Neural cell (in vitro differentiated cells): ENCODE results near the gene GATM. TPM values are rescaled to one million over a fixed set of nuclear protein-coding genes. Genes with fewer than 3 reads are reported as not detected.

Source experiments
- H2AFZ ChIP-seq: fragments of 200-600, 300-800 bp; sonication (generic), shearing (Covaris generic); 2 replicates; pipeline ENCODE4 v1.6.0; 2014; ENCODE audit warnings: low read depth, mild to moderate bottlenecking, antibody characterized with exemption, low read length, moderate library complexity
- H3F3A ChIP-seq: fragments of 200-600 bp; shearing (Covaris generic); 2 replicates; pipeline ENCODE4 v1.6.1; 2016; ENCODE audit warnings: mild to moderate bottlenecking, moderate library complexity, mixed read lengths, antibody characterized with exemption, low read length; ENCODE audit not compliant: insufficient read depth, poor library complexity, severe bottlenecking
- H3K27ac ChIP-seq: fragments of 200-600, 300-800 bp; sonication (generic), shearing (Covaris generic); 2 replicates; pipeline ENCODE4 v1.5.1; 2014; ENCODE audit warnings: mild to moderate bottlenecking, low read length, moderate library complexity
- H3K27me3 ChIP-seq: fragments of 300-800, 200-600 bp; sonication (generic), shearing (Covaris generic); 2 replicates; pipeline ENCODE4 v1.6.0; 2014; ENCODE audit warnings: mild to moderate bottlenecking, low read depth, low read length, moderate library complexity; ENCODE audit not compliant: insufficient read depth
- H3K36me3 ChIP-seq: fragments of 300-800, 200-600 bp; sonication (generic), shearing (Covaris generic); 2 replicates; pipeline ENCODE4 v1.5.1; 2014; ENCODE audit warnings: mild to moderate bottlenecking, antibody characterized with exemption, low read length, moderate library complexity; ENCODE audit not compliant: insufficient read depth
- H3K4me2 ChIP-seq: fragments of 300-800, 200-600 bp; sonication (generic), shearing (Covaris generic); 2 replicates; pipeline ENCODE4 v1.6.0; 2014; ENCODE audit warnings: mild to moderate bottlenecking, low read length
- H3K4me3 ChIP-seq: fragments of 300-800, 200-600 bp; sonication (generic), shearing (Covaris generic); 2 replicates; pipeline ENCODE4 v1.5.1; 2014; ENCODE audit warnings: mild to moderate bottlenecking, low read length, moderate library complexity
- H3K79me2 ChIP-seq: fragments of 200-600 bp; shearing (Covaris generic); replicated peaks from 2 replicates; pipeline ENCODE4 v1.6.0; 2014; ENCODE audit warnings: mild to moderate bottlenecking, low read length, moderate library complexity; ENCODE audit not compliant: insufficient read depth
- H3K9ac ChIP-seq: fragments of 300-800, 200-600 bp; sonication (generic), shearing (Covaris generic); 2 replicates; pipeline ENCODE4 v1.6.1; 2016; ENCODE audit warnings: mild to moderate bottlenecking, low read length, mixed read lengths
- H3K9me2 ChIP-seq: fragments of 200-600 bp; shearing (Covaris generic); 2 replicates; pipeline ENCODE4 v1.6.1; 2016; ENCODE audit warnings: mild to moderate bottlenecking, low read length, mixed read lengths; ENCODE audit not compliant: insufficient read depth
- H3K9me3 ChIP-seq: fragments of 200-600, 300-800 bp; sonication (generic), shearing (Covaris generic); 2 replicates; pipeline ENCODE4 v1.6.1; 2016; ENCODE audit warnings: mild to moderate bottlenecking, mixed run types, low read length, moderate library complexity, mixed read lengths
- H4K20me1 ChIP-seq: fragments of 200-600 bp; shearing (Covaris generic); 2 replicates; pipeline ENCODE4 v1.6.1; 2016; ENCODE audit warnings: mild to moderate bottlenecking, mixed run types; ENCODE audit not compliant: insufficient read depth
- EP300 ChIP-seq: fragments of 450-650 bp; conservative IDR thresholded peaks from 2 replicates; pipeline ENCODE4 v1.6.1; 2014; ENCODE audit warnings: antibody characterized with exemption, mild to moderate bottlenecking, moderate library complexity; ENCODE audit not compliant: poor library complexity, severe bottlenecking
- EZH2 ChIP-seq: fragments of 200-600, 300-800 bp; shearing (Covaris generic), sonication (generic); IDR thresholded peaks from 2 replicates; pipeline ENCODE4 v1.6.1; 2014; ENCODE audit warnings: antibody characterized with exemption, low read length, borderline replicate concordance, mild to moderate bottlenecking; ENCODE audit not compliant: insufficient read depth, poor library complexity, severe bottlenecking
- MXI1 ChIP-seq: fragments of 450-650 bp; conservative IDR thresholded peaks from 2 replicates; pipeline ENCODE4 v1.6.1; 2014; ENCODE audit warnings: antibody characterized with exemption, mild to moderate bottlenecking; ENCODE audit not compliant: poor library complexity, severe bottlenecking
- POLR2AphosphoS5 ChIP-seq: IDR thresholded peaks from 2 replicates; pipeline ENCODE4 v1.6.1; 2012
- RAD21 ChIP-seq: fragments of 450-650 bp; conservative IDR thresholded peaks from 2 replicates; pipeline ENCODE4 v1.6.1; 2014; ENCODE audit warnings: antibody characterized with exemption, mild to moderate bottlenecking, moderate library complexity
- SMC3 ChIP-seq: fragments of 450-650 bp; conservative IDR thresholded peaks from 2 replicates; pipeline ENCODE4 v1.6.1; 2014; ENCODE audit warnings: antibody characterized with exemption, mild to moderate bottlenecking, moderate library complexity; ENCODE audit not compliant: poor library complexity
- TAF1 ChIP-seq: IDR thresholded peaks from 2 replicates; pipeline ENCODE4 v1.6.1; 2012; ENCODE audit warnings: low read depth
- polyA plus RNA-seq: library from polyadenylated mRNA; depleted of rRNA; stranded (reverse); fragments of >200 nt; gene quantifications from 2 replicates; pipeline ENCODE4 v1.2.3, GENCODE V29; 2014
- TF ChIP-seq, protein P1 (sequence below): IDR thresholded peaks from 2 replicates; pipeline ENCODE4 v1.6.1; 2012; ENCODE audit warnings: borderline replicate concordance
- TF ChIP-seq, protein P2 (sequence below): fragments of 450-650 bp; IDR thresholded peaks from 2 replicates; pipeline ENCODE4 v1.5.1; 2014; ENCODE audit warnings: antibody characterized with exemption, mild to moderate bottlenecking, moderate library complexity; ENCODE audit not compliant: poor library complexity, severe bottlenecking

GATM gene
- polyA plus RNA-seq, 1 donor from 2014 or later: 13.3 TPM

DNA sequence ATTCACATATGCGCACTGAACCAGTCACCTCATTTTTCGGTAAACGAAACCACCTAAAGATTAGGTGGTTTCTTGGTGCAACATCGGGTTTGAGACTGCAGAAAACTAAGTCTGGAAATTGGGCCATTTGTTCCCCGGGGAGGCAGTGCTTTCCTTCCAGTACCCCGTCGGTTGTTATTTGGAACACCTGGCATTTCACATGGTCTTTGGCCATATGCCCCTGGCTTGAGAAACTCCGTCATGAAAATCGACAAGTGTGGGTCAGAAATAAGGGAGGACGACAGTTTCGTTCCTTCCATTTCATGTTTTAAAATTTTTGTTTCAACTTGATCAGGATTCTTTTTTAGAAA, 544 bp upstream of the GATM start:
- H4K20me1 ChIP-seq: no peaks in the 10 kb centered on the region
- H3F3A ChIP-seq: no peaks in the 10 kb centered on the region
- H3K9me3 ChIP-seq: no peaks in the 10 kb centered on the region
- peak overlapping the region; percentile 69 for H3K9ac ChIP-seq
- H3K9me2 ChIP-seq: no peaks in the 10 kb centered on the region
- peak overlapping the region; percentile 76 for H3K4me3 ChIP-seq
- TF ChIP-seq TAF1 (no peak), MXI1 (no peak), RAD21 (no peak), POLR2AphosphoS5 (no peak), SMC3 (no peak), EP300 (no peak), EZH2 (no peak)
- TF ChIP-seq, protein P1, sequence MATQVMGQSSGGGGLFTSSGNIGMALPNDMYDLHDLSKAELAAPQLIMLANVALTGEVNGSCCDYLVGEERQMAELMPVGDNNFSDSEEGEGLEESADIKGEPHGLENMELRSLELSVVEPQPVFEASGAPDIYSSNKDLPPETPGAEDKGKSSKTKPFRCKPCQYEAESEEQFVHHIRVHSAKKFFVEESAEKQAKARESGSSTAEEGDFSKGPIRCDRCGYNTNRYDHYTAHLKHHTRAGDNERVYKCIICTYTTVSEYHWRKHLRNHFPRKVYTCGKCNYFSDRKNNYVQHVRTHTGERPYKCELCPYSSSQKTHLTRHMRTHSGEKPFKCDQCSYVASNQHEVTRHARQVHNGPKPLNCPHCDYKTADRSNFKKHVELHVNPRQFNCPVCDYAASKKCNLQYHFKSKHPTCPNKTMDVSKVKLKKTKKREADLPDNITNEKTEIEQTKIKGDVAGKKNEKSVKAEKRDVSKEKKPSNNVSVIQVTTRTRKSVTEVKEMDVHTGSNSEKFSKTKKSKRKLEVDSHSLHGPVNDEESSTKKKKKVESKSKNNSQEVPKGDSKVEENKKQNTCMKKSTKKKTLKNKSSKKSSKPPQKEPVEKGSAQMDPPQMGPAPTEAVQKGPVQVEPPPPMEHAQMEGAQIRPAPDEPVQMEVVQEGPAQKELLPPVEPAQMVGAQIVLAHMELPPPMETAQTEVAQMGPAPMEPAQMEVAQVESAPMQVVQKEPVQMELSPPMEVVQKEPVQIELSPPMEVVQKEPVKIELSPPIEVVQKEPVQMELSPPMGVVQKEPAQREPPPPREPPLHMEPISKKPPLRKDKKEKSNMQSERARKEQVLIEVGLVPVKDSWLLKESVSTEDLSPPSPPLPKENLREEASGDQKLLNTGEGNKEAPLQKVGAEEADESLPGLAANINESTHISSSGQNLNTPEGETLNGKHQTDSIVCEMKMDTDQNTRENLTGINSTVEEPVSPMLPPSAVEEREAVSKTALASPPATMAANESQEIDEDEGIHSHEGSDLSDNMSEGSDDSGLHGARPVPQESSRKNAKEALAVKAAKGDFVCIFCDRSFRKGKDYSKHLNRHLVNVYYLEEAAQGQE: no peak
- TF ChIP-seq, protein P2, sequence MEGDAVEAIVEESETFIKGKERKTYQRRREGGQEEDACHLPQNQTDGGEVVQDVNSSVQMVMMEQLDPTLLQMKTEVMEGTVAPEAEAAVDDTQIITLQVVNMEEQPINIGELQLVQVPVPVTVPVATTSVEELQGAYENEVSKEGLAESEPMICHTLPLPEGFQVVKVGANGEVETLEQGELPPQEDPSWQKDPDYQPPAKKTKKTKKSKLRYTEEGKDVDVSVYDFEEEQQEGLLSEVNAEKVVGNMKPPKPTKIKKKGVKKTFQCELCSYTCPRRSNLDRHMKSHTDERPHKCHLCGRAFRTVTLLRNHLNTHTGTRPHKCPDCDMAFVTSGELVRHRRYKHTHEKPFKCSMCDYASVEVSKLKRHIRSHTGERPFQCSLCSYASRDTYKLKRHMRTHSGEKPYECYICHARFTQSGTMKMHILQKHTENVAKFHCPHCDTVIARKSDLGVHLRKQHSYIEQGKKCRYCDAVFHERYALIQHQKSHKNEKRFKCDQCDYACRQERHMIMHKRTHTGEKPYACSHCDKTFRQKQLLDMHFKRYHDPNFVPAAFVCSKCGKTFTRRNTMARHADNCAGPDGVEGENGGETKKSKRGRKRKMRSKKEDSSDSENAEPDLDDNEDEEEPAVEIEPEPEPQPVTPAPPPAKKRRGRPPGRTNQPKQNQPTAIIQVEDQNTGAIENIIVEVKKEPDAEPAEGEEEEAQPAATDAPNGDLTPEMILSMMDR: no peak
- H3K36me3 ChIP-seq: no peaks in the 10 kb centered on the region
- H3K27me3 ChIP-seq: peaks cover 31% of the 10 kb centered on the region
- no peaks in the 10 kb centered on the region for H3K79me2 ChIP-seq
- H3K27ac ChIP-seq: no peak overlapping the region
- peak overlapping the region; percentile 0 for H3K4me2 ChIP-seq
- H2AFZ ChIP-seq: peak overlapping the region; percentile 41

DNA sequence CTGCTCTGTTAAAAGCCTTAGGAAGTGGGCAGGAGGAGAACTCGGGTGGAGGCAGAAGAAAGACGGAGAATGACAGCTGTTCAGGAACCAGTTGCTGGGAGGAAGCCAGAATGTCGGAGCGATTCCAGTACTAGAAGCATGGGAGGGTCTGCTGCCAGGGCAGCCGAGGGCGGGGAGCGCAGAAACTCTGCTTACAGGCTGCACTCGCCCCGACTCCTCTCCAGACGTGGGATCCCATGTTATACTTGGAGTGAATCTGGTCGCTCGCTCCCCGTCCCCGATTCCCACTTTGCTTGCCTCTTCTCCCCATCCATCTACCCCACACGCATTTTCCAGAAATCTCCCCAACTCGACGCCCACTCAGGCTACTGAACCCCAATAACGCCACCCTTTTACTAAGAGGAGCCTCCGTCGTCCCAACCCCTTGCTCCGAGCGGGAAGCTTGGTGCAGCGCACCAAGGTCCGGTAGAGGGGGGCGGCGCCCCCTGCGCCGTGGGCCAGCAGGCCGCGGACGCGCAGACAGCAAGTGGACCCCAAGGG, 665 bp downstream of the GATM start:
- Histone ChIP-seq H3K9ac (peak overlapping the region; percentile 69), H3K36me3 (no peaks in the 10 kb centered on the region)

More for the DNA sequence above, 665 bp downstream of the GATM start:
- Histone ChIP-seq H3K9me2 (no peaks in the 10 kb centered on the region), H3K27me3 (peaks cover 31% of the 10 kb centered on the region), H3K4me2 (peak overlapping the region; percentile 77), H4K20me1 (no peaks in the 10 kb centered on the region), H3K9me3 (no peaks in the 10 kb centered on the region), H3K79me2 (no peaks in the 10 kb centered on the region), H3F3A (no peaks in the 10 kb centered on the region), H3K4me3 (peak overlapping the region; percentile 76), H2AFZ (peak overlapping the region; percentile 41), H3K27ac (no peak overlapping the region)
- TF ChIP-seq SMC3 (no peak), RAD21 (no peak), EZH2 (no peak), POLR2AphosphoS5 (no peak), TAF1 (no peak), EP300 (no peak), MXI1 (no peak)
- TF ChIP-seq, protein P1: no peak
- TF ChIP-seq, protein P2: no peak
